HEK293 (cell line): ENCODE data around the gene S100B.

Experiments
- GLI4 ChIP-seq: fragments of 450-650 bp; formaldehyde crosslinking; IDR thresholded peaks from 2 replicates; pipeline ENCODE4 v1.5.1; 2016; ENCODE audit warnings: missing biosample characterization, missing genetic modification characterization
- HOXD13 ChIP-seq: sonication (generic); formaldehyde crosslinking; IDR thresholded peaks from 2 replicates; pipeline ENCODE4 v1.8.0; 2022; ENCODE audit warnings: missing genetic modification reagents, borderline replicate concordance
- KLF9 ChIP-seq: fragments of 450-650 bp; formaldehyde crosslinking; IDR thresholded peaks from 2 replicates; pipeline ENCODE4 v1.5.1; 2016; ENCODE audit warnings: missing biosample characterization, missing genetic modification characterization, low read depth
- MYNN ChIP-seq: fragments of 450-650 bp; formaldehyde crosslinking; IDR thresholded peaks from 2 replicates; pipeline ENCODE4 v1.5.1; 2016; ENCODE audit warnings: missing biosample characterization, missing genetic modification characterization, borderline replicate concordance
- SP7 ChIP-seq: fragments of 450-650 bp; formaldehyde crosslinking; IDR thresholded peaks from 2 replicates; pipeline ENCODE4 v1.5.1; 2016; ENCODE audit warnings: missing biosample characterization, missing genetic modification characterization
- TCF7L2 ChIP-seq: IDR thresholded peaks from 2 replicates; pipeline ENCODE4 v1.6.1; 2011; ENCODE audit warnings: low read depth, mild to moderate bottlenecking, inconsistent platforms, low read length, moderate library complexity, borderline replicate concordance
- ZNF146 ChIP-seq: fragments of 450-650 bp; formaldehyde crosslinking; IDR thresholded peaks from 2 replicates; pipeline ENCODE4 v1.5.1; 2016; ENCODE audit warnings: missing biosample characterization, missing genetic modification characterization
- ZNF157 ChIP-seq: fragments of 450-650 bp; formaldehyde crosslinking; IDR thresholded peaks from 2 replicates; pipeline ENCODE4 v1.5.1; 2016; ENCODE audit warnings: missing biosample characterization, missing genetic modification characterization
- ZNF549 ChIP-seq: fragments of 450-650 bp; IDR thresholded peaks from 2 replicates; pipeline ENCODE4 v1.5.1; 2018; ENCODE audit warnings: missing biosample characterization, missing genetic modification characterization, mild to moderate bottlenecking, inconsistent platforms, moderate library complexity
- TF ChIP-seq, protein P1 (sequence below): fragments of 450-650 bp; formaldehyde crosslinking; IDR thresholded peaks from 2 replicates; pipeline ENCODE4 v1.5.1; 2016; ENCODE audit warnings: missing biosample characterization, missing genetic modification characterization
- TF ChIP-seq, protein P2 (sequence below): fragments of 450-650 bp; formaldehyde crosslinking; IDR thresholded peaks from 2 replicates; pipeline ENCODE4 v1.5.1; 2016; ENCODE audit warnings: missing biosample characterization, missing genetic modification characterization, low read depth

DNA sequence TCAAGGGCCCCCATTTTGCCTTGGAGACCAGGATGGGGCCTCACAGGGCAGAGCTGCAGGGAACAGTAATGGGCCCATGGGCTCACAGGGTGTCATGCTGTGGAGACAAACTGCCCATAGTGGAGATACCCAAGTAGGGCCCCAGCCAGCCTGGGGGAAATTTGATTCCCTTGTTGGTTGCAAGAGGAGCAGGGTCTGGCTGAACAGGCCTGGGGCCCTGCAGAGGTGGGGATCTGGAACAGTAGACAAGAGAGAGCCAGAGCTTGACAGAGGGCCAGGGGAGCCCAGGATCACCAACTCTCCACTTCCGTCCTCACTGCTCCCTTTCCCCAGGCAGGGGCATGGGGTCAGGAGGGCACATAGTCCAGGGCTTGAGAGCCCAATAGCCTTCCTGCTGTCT lies 8.7 kb downstream of the S100B start:
- no peak for TF ChIP-seq GLI4 (tag by site-specific recombination)
- TF ChIP-seq, protein P1, sequence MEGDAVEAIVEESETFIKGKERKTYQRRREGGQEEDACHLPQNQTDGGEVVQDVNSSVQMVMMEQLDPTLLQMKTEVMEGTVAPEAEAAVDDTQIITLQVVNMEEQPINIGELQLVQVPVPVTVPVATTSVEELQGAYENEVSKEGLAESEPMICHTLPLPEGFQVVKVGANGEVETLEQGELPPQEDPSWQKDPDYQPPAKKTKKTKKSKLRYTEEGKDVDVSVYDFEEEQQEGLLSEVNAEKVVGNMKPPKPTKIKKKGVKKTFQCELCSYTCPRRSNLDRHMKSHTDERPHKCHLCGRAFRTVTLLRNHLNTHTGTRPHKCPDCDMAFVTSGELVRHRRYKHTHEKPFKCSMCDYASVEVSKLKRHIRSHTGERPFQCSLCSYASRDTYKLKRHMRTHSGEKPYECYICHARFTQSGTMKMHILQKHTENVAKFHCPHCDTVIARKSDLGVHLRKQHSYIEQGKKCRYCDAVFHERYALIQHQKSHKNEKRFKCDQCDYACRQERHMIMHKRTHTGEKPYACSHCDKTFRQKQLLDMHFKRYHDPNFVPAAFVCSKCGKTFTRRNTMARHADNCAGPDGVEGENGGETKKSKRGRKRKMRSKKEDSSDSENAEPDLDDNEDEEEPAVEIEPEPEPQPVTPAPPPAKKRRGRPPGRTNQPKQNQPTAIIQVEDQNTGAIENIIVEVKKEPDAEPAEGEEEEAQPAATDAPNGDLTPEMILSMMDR (tag by site-specific recombination), result no peak
- TF ChIP-seq MYNN (tag by site-specific recombination), result no peak
- no peak for TF ChIP-seq KLF9 (tag by site-specific recombination)
- no peak for TF ChIP-seq ZNF549 (tag by site-specific recombination)
- no peak for TF ChIP-seq SP7
- no peak for TF ChIP-seq ZNF146
- TF ChIP-seq, protein P2, sequence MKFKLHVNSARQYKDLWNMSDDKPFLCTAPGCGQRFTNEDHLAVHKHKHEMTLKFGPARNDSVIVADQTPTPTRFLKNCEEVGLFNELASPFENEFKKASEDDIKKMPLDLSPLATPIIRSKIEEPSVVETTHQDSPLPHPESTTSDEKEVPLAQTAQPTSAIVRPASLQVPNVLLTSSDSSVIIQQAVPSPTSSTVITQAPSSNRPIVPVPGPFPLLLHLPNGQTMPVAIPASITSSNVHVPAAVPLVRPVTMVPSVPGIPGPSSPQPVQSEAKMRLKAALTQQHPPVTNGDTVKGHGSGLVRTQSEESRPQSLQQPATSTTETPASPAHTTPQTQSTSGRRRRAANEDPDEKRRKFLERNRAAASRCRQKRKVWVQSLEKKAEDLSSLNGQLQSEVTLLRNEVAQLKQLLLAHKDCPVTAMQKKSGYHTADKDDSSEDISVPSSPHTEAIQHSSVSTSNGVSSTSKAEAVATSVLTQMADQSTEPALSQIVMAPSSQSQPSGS (tag by site-specific recombination), result no peak
- no peak for TF ChIP-seq TCF7L2
- no peak for TF ChIP-seq HOXD13 (CRISPR knock-in tag)
- no peak for TF ChIP-seq ZNF157 (tag by site-specific recombination)
